ENCODE measurements around the gene TOE1.

Gene TOE1

GRCh38 chr1:45326627-45327623 is 13.0 kb upstream of the TOE1 start, which contains the start of gene HPDL:
TSS of gene HPDL (plus strand) at chr1:45326895. CDS start at chr1:45327149, 254 bp downstream.
- peak in 54 of 56 donors; percentile 29 to 88 (median 72) for DNase-seq

GRCh38 chr1:45327644-45328515 is 12.1 kb upstream of the TOE1 start:
- no peak for DNase-seq

- no peak for DNase-seq
Observed at GRCh38 chr1:45328680-45329079, 11.3 kb upstream of the TOE1 start.

- DNase-seq = no peak
Observed at GRCh38 chr1:45329445-45329844, 10.5 kb upstream of the TOE1 start.

- no peak for DNase-seq
Observed at GRCh38 chr1:45331436-45332345, 8.3 kb upstream of the TOE1 start.

- DNase-seq = no peak
Observed at GRCh38 chr1:45332346-45332720, 7.6 kb upstream of the TOE1 start.

GRCh38 chr1:45334308-45335245 is 5.4 kb upstream of the TOE1 start:
- DNase-seq = peak in 5 of 56 donors; percentile 8 to 47 (median 19)

- no peak for DNase-seq
Observed at GRCh38 chr1:45335855-45336324, 4.1 kb upstream of the TOE1 start.

- no peak for DNase-seq
Observed at GRCh38 chr1:45337630-45338325, 2.2 kb upstream of the TOE1 start.

- peak in 4 of 56 donors; percentile 20 to 44 (median 38) for DNase-seq
Observed at GRCh38 chr1:45340816-45341466, 971 bp downstream of the TOE1 start.

- no peak for DNase-seq
Observed at GRCh38 chr1:45344499-45344898, 4.5 kb downstream of the TOE1 start.

- DNase-seq = no peak
Observed at GRCh38 chr1:45345014-45345413, 5.0 kb downstream of the TOE1 start.

GRCh38 chr1:45346473-45346872 is 6.5 kb downstream of the TOE1 start:
- DNase-seq = no peak

- no peak for DNase-seq
Observed at GRCh38 chr1:45348020-45348419, 8.1 kb downstream of the TOE1 start.

- DNase-seq = no peak
Observed at GRCh38 chr1:45348609-45348965, 8.6 kb downstream of the TOE1 start.

GRCh38 chr1:45348966-45349677 is 9.2 kb downstream of the TOE1 start:
- DNase-seq = peak in 2 of 56 donors; percentile 19 to 26

GRCh38 chr1:45351508-45351907 is 11.5 kb downstream of the TOE1 start:
- DNase-seq = no peak

- DNase-seq = peak in 5 of 56 donors; percentile 4 to 37 (median 16)
Observed at GRCh38 chr1:45353685-45354084, 13.7 kb downstream of the TOE1 start.
